Measurements from ENCODE around the gene SORCS1. TPM values are rescaled to one million over a fixed set of nuclear protein-coding genes. Genes with fewer than 3 reads are reported as not detected.
"Not testable (repeated sequence)": the region's sequence is repeated elsewhere in the genome, so short reads cannot be mapped to it uniquely, and the experiment has no call there.

SORCS1 gene
- polyA plus RNA-seq, 1 donor: 6.5 TPM

DNA sequence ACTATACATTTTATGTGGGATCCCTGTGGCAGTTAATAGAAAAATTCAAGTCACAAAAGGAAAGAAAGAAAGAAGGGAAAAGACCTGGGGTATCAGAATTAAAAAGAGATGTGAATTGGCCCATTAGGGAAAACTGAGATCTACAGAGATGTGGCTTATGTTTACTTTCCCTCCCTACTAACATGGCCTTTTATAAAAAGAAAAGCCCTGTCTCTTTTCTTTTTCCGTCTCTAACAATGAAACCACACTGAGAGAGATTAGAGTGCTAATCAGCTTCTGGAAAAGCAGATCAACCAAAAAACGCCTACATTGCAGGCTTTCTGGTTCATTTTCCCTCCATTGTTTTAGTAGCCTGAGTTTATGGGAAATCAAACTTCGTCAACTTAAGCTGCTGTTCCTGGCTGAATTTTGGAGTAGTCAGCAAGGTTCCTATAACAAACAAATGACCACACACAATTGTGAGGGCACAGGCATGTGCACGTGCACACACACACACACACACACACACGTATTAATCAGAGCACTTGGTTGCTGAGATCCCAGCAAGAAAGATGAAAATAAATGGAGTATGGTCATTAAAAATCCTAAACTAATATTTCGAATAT lies 235.1 kb downstream of the SORCS1 start:
- H3K27ac ChIP-seq (ENCODE audit: low read length): no peak overlapping the region
- no peak for DNase-seq
- no peaks in the 10 kb centered on the region for H3K9me3 ChIP-seq (ENCODE audit: control insufficient read depth, low read depth, low read length)
- no peaks in the 10 kb centered on the region for H3K36me3 ChIP-seq (ENCODE audit: control insufficient read depth, insufficient read depth, low read length)
- WGBS (ENCODE audit: insufficient coverage, low lambda C conversion rate): 83% methylated on average over 1 of the region's 6 CpGs
- no peak overlapping the region for H3K4me3 ChIP-seq (ENCODE audit: low read length)
- H3K4me1 ChIP-seq (ENCODE audit: control insufficient read depth, insufficient read depth, low read length): no peaks in the 10 kb centered on the region
- H3K27me3 ChIP-seq (ENCODE audit: control insufficient read depth, insufficient read depth, low read length): no peaks in the 10 kb centered on the region

DNA sequence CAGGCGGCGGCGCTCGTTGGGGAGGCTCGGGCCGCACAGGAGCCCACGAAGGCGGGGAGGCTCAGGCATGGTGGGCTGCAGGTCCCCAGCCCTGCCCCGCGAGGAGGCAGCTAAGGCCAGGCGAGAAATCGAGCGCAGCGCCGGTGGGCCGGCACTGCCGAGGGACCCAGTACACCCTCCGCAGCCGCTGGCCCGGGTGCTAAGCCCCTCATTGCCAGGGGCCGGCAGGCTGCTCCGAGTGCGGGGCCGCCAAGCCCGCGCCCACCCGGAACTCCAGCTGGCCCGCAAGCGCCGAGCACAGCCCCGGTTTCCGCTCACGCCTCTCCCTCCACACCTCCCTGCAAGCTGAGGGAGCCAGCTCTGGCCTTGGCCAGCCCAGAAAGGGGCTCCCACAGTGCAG lies 236.4 kb downstream of the SORCS1 start:
- not testable (repeated sequence) for H3K27me3 ChIP-seq (ENCODE audit: control insufficient read depth, insufficient read depth, low read length); DNase-seq

DNA sequence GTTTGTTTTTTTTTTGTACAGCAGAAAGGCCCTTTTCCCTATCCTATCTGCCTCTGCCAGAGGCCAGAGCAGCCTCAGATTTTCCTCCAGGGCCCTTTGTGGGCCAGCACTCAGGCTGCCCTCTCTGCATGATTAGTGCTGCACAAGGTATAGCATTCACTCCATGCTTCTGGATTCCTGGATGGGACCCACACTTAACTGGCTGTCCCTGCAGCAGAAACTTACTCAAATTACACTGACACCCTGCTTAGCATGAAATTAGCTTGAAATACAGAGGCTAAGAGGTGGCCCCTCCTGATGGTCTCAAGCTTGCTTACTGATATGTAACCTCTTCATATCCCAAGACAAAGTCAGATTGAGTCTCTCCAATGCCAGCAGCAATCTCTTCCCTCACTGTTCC lies 239.3 kb downstream of the SORCS1 start:
- Histone ChIP-seq H3K9me3 (ENCODE audit: control insufficient read depth, low read depth, low read length) (no peaks in the 10 kb centered on the region), H3K27me3 (ENCODE audit: control insufficient read depth, insufficient read depth, low read length) (no peaks in the 10 kb centered on the region), H3K27ac (ENCODE audit: low read length) (no peak overlapping the region), H3K4me3 (ENCODE audit: low read length) (no peak overlapping the region), H3K36me3 (ENCODE audit: control insufficient read depth, insufficient read depth, low read length) (no peaks in the 10 kb centered on the region), H3K4me1 (ENCODE audit: control insufficient read depth, insufficient read depth, low read length) (no peaks in the 10 kb centered on the region)
- no peak for DNase-seq

More for the DNA sequence above, 236.4 kb downstream of the SORCS1 start:
- H3K4me1 ChIP-seq (ENCODE audit: control insufficient read depth, insufficient read depth, low read length); H3K9me3 ChIP-seq (ENCODE audit: control insufficient read depth, low read depth, low read length); H3K27ac ChIP-seq (ENCODE audit: low read length); H3K4me3 ChIP-seq (ENCODE audit: low read length); H3K36me3 ChIP-seq (ENCODE audit: control insufficient read depth, insufficient read depth, low read length): not testable (repeated sequence)
- no CpG with 5 or more reads among the region's 33 CpGs for WGBS (ENCODE audit: insufficient coverage, low lambda C conversion rate)

DNA sequence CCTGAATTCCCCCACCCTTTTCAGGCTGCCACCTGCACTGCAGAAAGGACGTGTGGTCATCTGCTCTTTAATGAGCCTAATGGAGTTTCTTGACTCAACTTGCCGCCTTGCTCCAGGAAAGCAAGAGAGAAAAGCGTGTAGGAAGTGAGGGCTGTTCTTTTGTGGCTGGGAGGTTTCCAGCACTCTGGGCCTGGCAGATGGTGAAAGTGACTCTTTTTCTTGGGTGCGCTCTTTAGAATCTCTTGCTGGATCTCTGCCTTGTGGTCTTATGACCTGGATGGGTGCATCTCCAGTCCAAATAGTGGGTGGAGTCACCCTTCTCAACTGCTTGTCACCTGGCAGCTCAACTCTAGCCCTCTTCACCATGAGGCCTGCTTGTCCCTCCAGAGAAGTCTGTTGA lies 244.0 kb downstream of the SORCS1 start:
- WGBS (ENCODE audit: insufficient coverage, low lambda C conversion rate): 100% methylated on average over 2 of the region's 4 CpGs
- no peak overlapping the region for H3K27ac ChIP-seq (ENCODE audit: low read length)
- no peaks in the 10 kb centered on the region for H3K4me1 ChIP-seq (ENCODE audit: control insufficient read depth, insufficient read depth, low read length)
- H3K9me3 ChIP-seq (ENCODE audit: control insufficient read depth, low read depth, low read length): no peaks in the 10 kb centered on the region
- H3K36me3 ChIP-seq (ENCODE audit: control insufficient read depth, insufficient read depth, low read length): no peaks in the 10 kb centered on the region
- no peak for DNase-seq
- no peak overlapping the region for H3K4me3 ChIP-seq (ENCODE audit: low read length)
- no peaks in the 10 kb centered on the region for H3K27me3 ChIP-seq (ENCODE audit: control insufficient read depth, insufficient read depth, low read length)

DNA sequence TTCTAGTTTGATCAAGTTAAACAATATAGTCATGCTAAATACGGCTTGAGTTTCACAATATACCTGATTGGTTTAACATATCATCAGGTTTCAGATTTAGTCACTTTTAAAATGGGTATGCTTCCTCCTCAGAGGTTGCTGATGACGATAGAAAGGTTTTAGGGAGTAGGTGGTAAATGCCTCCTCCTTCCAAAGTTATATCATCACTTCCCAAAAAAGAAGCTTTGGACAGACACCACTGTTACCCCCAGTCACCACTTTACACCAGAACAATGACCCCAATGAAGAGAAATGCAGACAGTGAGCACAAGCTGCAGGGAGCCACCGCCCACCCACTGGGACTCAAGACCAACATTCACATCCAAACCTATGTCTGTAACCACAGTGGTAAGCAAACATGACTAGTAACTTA lies 244.6 kb downstream of the SORCS1 start:
- H3K36me3 ChIP-seq (ENCODE audit: control insufficient read depth, insufficient read depth, low read length): no peaks in the 10 kb centered on the region
- no peak overlapping the region for H3K4me3 ChIP-seq (ENCODE audit: low read length)
- H3K4me1 ChIP-seq (ENCODE audit: control insufficient read depth, insufficient read depth, low read length): no peaks in the 10 kb centered on the region
- DNase-seq: no peak
- WGBS (ENCODE audit: insufficient coverage, low lambda C conversion rate): no CpG with 5 or more reads among the region's 3 CpGs
- H3K9me3 ChIP-seq (ENCODE audit: control insufficient read depth, low read depth, low read length): no peaks in the 10 kb centered on the region
- no peak overlapping the region for H3K27ac ChIP-seq (ENCODE audit: low read length)
- no peaks in the 10 kb centered on the region for H3K27me3 ChIP-seq (ENCODE audit: control insufficient read depth, insufficient read depth, low read length)

DNA sequence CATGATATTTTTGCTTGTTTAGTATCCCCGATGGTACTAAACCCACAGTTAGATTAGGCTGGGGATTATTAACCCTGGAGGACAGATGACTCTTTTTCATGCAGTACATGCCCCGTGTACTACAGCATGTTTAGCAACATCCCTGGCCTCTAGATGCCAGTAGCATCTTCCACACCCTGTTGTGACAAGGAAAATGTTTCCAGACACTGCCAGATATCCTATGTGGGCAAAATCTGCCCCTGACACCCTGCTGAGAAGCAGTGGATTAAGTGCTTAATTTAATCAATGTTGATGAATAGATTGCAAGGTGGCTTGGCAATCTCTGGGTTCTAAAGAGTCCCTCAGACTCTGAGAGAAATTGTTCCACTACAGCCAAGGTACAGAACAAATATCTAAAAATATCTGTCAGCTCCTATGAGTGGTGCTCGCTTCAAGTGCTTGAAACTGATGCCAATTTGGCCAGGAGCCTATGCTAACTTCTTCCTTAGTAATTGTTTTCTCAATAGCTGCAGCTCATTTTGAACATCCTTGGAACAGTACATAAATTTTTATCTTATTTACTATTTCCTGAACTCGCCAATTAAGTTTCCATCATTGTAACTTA lies 247.0 kb downstream of the SORCS1 start:
- 81% methylated on average over 2 of the region's 4 CpGs for WGBS (ENCODE audit: insufficient coverage, low lambda C conversion rate)
- Histone ChIP-seq H3K27me3 (ENCODE audit: control insufficient read depth, insufficient read depth, low read length) (no peaks in the 10 kb centered on the region), H3K36me3 (ENCODE audit: control insufficient read depth, insufficient read depth, low read length) (no peaks in the 10 kb centered on the region), H3K9me3 (ENCODE audit: control insufficient read depth, low read depth, low read length) (no peaks in the 10 kb centered on the region), H3K4me3 (ENCODE audit: low read length) (no peak overlapping the region), H3K4me1 (ENCODE audit: control insufficient read depth, insufficient read depth, low read length) (no peaks in the 10 kb centered on the region), H3K27ac (ENCODE audit: low read length) (no peak overlapping the region)
- DNase-seq: no peak

DNA sequence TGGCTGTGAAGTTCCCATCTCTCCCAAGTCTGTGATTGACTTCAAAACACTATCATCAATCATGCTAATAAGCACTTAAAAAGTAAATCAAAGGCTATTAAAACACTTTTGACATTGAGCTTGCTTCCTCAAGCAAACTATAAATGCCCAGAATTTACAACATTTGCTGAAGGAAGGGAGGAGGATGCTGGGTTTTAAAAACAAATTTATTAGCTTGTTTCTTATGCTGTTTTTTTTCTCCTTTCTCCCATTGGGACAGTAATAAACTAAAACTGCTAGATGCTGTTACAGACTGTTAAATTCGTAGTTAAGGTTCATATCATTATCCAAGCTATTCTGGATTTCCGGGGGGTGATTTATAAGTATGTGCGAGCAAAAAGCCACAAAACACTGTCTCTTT lies 250.5 kb downstream of the SORCS1 start:
- H3K9me3 ChIP-seq (ENCODE audit: control insufficient read depth, low read depth, low read length): no peaks in the 10 kb centered on the region
- WGBS (ENCODE audit: insufficient coverage, low lambda C conversion rate): no CpG with 5 or more reads among the region's 3 CpGs
- no peaks in the 10 kb centered on the region for H3K27me3 ChIP-seq (ENCODE audit: control insufficient read depth, insufficient read depth, low read length)
- no peaks in the 10 kb centered on the region for H3K36me3 ChIP-seq (ENCODE audit: control insufficient read depth, insufficient read depth, low read length)
- H3K4me1 ChIP-seq (ENCODE audit: control insufficient read depth, insufficient read depth, low read length): no peaks in the 10 kb centered on the region
- no peak for DNase-seq
- H3K4me3 ChIP-seq (ENCODE audit: low read length): no peak overlapping the region
- H3K27ac ChIP-seq (ENCODE audit: low read length): no peak overlapping the region

DNA sequence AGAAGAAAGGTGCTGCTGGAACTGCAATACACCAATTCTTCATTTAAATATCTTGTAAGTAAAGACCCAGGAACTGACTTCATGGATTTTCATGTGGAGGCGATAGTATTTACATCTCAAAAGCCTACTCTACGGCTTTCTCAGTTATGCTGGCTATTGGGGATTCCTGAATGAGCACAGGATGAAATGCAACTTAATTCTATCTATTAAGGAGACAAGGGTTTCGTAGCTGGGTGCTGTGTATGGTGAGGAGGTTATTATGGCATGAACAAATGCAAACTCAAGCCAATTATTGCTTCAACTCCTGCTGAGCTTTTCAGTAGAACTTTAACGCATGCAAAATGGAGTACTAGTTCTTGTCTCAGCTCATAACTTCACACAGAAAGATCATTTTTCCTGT lies 251.2 kb downstream of the SORCS1 start:
- Histone ChIP-seq H3K36me3 (ENCODE audit: control insufficient read depth, insufficient read depth, low read length) (no peaks in the 10 kb centered on the region), H3K27ac (ENCODE audit: low read length) (no peak overlapping the region), H3K27me3 (ENCODE audit: control insufficient read depth, insufficient read depth, low read length) (no peaks in the 10 kb centered on the region), H3K4me3 (ENCODE audit: low read length) (no peak overlapping the region), H3K9me3 (ENCODE audit: control insufficient read depth, low read depth, low read length) (no peaks in the 10 kb centered on the region), H3K4me1 (ENCODE audit: control insufficient read depth, insufficient read depth, low read length) (no peaks in the 10 kb centered on the region)
- no peak for DNase-seq
- 90% methylated on average over 2 of the region's 4 CpGs for WGBS (ENCODE audit: insufficient coverage, low lambda C conversion rate)

DNA sequence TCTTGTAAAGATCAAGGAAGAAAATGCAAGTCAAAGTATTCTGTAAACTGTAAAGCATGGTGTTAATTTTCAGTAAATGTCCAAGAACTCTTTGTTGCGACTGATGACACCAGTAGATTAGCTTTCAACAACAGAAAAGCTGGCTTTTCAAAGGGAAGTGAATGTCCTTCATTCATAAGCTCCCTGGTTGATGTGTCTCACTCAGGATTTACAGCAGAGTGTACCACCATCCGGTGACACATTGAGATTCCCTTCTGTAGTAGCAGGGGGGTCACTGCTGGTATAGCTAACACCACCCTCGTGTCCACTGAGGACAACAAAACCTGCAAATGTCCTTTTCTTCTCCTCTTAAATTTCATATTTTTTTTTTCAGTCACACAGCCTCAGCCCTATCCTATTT lies 253.4 kb downstream of the SORCS1 start:
- Histone ChIP-seq H3K27ac (ENCODE audit: low read length) (no peak overlapping the region), H3K27me3 (ENCODE audit: control insufficient read depth, insufficient read depth, low read length) (no peaks in the 10 kb centered on the region), H3K4me3 (ENCODE audit: low read length) (no peak overlapping the region), H3K9me3 (ENCODE audit: control insufficient read depth, low read depth, low read length) (no peaks in the 10 kb centered on the region), H3K4me1 (ENCODE audit: control insufficient read depth, insufficient read depth, low read length) (no peaks in the 10 kb centered on the region), H3K36me3 (ENCODE audit: control insufficient read depth, insufficient read depth, low read length) (no peaks in the 10 kb centered on the region)
- no peak for DNase-seq
- 80% methylated on average over 1 of the region's 3 CpGs for whole genome bisulfite sequencing (ENCODE audit: insufficient coverage, low lambda C conversion rate)

DNA sequence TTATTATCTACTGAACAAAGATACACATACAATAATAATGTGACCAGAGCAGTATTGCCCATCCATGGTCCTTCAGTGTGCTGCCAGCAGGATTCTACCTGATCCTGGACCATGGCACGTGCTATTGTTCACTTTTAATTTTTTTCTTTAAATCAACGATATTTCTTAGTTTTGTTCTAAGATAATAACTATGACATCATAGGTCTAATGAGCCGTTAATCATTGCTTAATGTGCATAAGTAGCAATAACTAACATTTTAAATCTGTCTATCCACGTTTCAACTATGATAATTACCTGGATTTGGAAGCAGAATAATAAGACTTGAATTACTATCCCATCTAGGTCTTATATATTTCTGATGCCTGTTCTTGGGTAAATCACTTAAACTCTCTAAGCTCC lies 253.8 kb downstream of the SORCS1 start:
- Histone ChIP-seq H3K36me3 (ENCODE audit: control insufficient read depth, insufficient read depth, low read length) (no peaks in the 10 kb centered on the region), H3K27me3 (ENCODE audit: control insufficient read depth, insufficient read depth, low read length) (no peaks in the 10 kb centered on the region), H3K4me1 (ENCODE audit: control insufficient read depth, insufficient read depth, low read length) (no peaks in the 10 kb centered on the region), H3K27ac (ENCODE audit: low read length) (no peak overlapping the region), H3K4me3 (ENCODE audit: low read length) (no peak overlapping the region), H3K9me3 (ENCODE audit: control insufficient read depth, low read depth, low read length) (no peaks in the 10 kb centered on the region)
- no peak for DNase-seq
- 75% methylated on average over 3 of the region's 4 CpGs for WGBS (ENCODE audit: insufficient coverage, low lambda C conversion rate)

DNA sequence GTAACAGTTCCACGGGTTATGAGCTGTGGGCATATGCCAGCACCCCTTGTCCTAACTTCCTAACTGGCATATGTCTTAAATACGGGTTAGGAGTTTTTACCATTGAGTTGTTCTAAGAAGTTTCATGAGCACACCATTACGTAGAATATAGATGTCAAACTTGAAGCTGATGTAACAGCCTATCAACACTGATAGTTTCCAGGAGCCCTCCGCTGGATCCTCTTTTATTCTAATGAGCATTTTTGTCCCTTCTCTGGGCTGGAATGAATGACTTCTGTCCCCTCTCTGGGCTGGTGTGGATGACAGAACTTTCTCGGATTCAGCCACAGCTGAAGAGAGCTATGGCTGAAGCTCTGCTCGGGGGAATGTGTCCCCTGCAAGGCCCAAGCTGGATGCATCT lies 256.3 kb downstream of the SORCS1 start:
- Histone ChIP-seq H3K27me3 (ENCODE audit: control insufficient read depth, insufficient read depth, low read length) (no peaks in the 10 kb centered on the region), H3K27ac (ENCODE audit: low read length) (no peak overlapping the region), H3K4me3 (ENCODE audit: low read length) (no peak overlapping the region), H3K9me3 (ENCODE audit: control insufficient read depth, low read depth, low read length) (no peaks in the 10 kb centered on the region), H3K4me1 (ENCODE audit: control insufficient read depth, insufficient read depth, low read length) (no peaks in the 10 kb centered on the region), H3K36me3 (ENCODE audit: control insufficient read depth, insufficient read depth, low read length) (no peaks in the 10 kb centered on the region)
- no peak for DNase-seq
- WGBS (ENCODE audit: insufficient coverage, low lambda C conversion rate): no CpG with 5 or more reads among the region's 6 CpGs
